Coronary artery (tissue), 2 donors: ENCODE measurements around the gene SERPINA3.
"Not testable (repeated sequence)": the region's sequence is repeated elsewhere in the genome, so short reads cannot be mapped to it uniquely, and the experiment has no call there.

ENCODE experiments used
- DNase-seq: peaks from one replicate; pipeline ENCODE4 v3.0.0-alpha.2; 2017; ENCODE audit warnings: low spot score
- H3K27ac ChIP-seq, 2 donors: fragments of 200-600 bp; sonication (generic); one replicate each; pipeline ENCODE4 v1.5.1; 2016 to 2019
- H3K4me3 ChIP-seq: fragments of 200-600 bp; sonication (generic); 2 replicates; pipeline ENCODE4 v1.5.1; 2016; ENCODE audit warnings: mild to moderate bottlenecking, moderate library complexity
- CTCF ChIP-seq: fragments of 200-600 bp; sonication (generic); IDR thresholded peaks from one replicate; pipeline ENCODE4 v1.5.1; 2019; ENCODE audit warnings: antibody characterized with exemption

SERPINA3 gene

GRCh38 chr14:94599656-94600004 is 12.6 kb upstream of the SERPINA3 start:
- H3K27ac ChIP-seq: peak overlapping the region; percentile 65 to 82

GRCh38 chr14:94600148-94600545 is 12.0 kb upstream of the SERPINA3 start:
- DNase-seq: no peak
- Histone ChIP-seq H3K27ac (peak overlapping the region; percentile 65 to 82), H3K4me3 (no peak overlapping the region)
- TF ChIP-seq CTCF: no peak

More at GRCh38 chr14:94599656-94600004, 12.6 kb upstream of the SERPINA3 start:
- DNase-seq: no peak
- H3K4me3 ChIP-seq: no peak overlapping the region
- no peak for TF ChIP-seq CTCF

GRCh38 chr14:94601884-94602391 is 10.3 kb upstream of the SERPINA3 start:
- no peak for DNase-seq
- no peak overlapping the region for H3K4me3 ChIP-seq
- peak overlapping the region; percentile 51 to 81 for H3K27ac ChIP-seq
- no peak for TF ChIP-seq CTCF

- TF ChIP-seq CTCF: no peak
- Histone ChIP-seq H3K27ac (peak overlapping the region; percentile 51 to 81), H3K4me3 (no peak overlapping the region)
- no peak for DNase-seq
Observed at GRCh38 chr14:94602722-94603121, 9.5 kb upstream of the SERPINA3 start.

- DNase-seq: no peak
- no peak overlapping the region for H3K27ac ChIP-seq
- no peak for TF ChIP-seq CTCF
- H3K4me3 ChIP-seq: no peak overlapping the region
Observed at GRCh38 chr14:94605361-94605760, 6.8 kb upstream of the SERPINA3 start.

GRCh38 chr14:94608966-94609365 is 3.2 kb upstream of the SERPINA3 start:
- not testable (repeated sequence) for H3K4me3 ChIP-seq, H3K27ac ChIP-seq, DNase-seq

- DNase-seq: no peak
- H3K4me3 ChIP-seq: no peak overlapping the region
- TF ChIP-seq CTCF: no peak
- peak overlapping the region in 1 of 2 donors; percentile 35 for H3K27ac ChIP-seq
Observed at GRCh38 chr14:94611179-94611578, 1.0 kb upstream of the SERPINA3 start.
